ENCODE data around the gene KCTD7. TPM values are rescaled to one million over a fixed set of nuclear protein-coding genes. Genes with fewer than 3 reads are reported as not detected.

Gene KCTD7
- total and polyA plus RNA-seq, 2 of the 13 experiments (the other 11 are each of a cell fraction or from before 2014, with no cell fraction given), result 7.3 to 13.5 TPM

GRCh38 chr7:66681491-66682349 is 53.0 kb downstream of the KCTD7 start (continued):
- TF ChIP-seq PBX2 (CRISPR knock-in tag; IDR thresholded peaks at IDR 0.05), result no peak
- no peak for TF ChIP-seq FOXA1 (IDR thresholded peaks at IDR 0.05)
- TF ChIP-seq FOXA1 (CRISPR knock-in tag; IDR thresholded peaks at IDR 0.05), result 0 out of 2 replicates have a peak, but pooled peaks have one; percentile 2
- TF ChIP-seq ZNF552 (CRISPR knock-in tag; IDR thresholded peaks at IDR 0.05; ENCODE audit: borderline replicate concordance), result 0 out of 2 replicates have a peak, but pooled peaks have one; percentile 59
- no peak; the same call in 1 of the 2 replicates for TF ChIP-seq ZNF326 (CRISPR knock-in tag; IDR thresholded peaks at IDR 0.05; ENCODE audit: borderline replicate concordance)
- no peak for TF ChIP-seq ZNF644 (CRISPR knock-in tag; IDR thresholded peaks at IDR 0.05; ENCODE audit: low read depth)
- TF ChIP-seq SKIL (CRISPR knock-in tag; IDR thresholded peaks at IDR 0.05; ENCODE audit: borderline replicate concordance), result peak; percentile 68
- TF ChIP-seq ZNF784 (CRISPR knock-in tag; IDR thresholded peaks at IDR 0.05; ENCODE audit: borderline replicate concordance), result peak; percentile 25; the same call in 1 of the 2 replicates
- TF ChIP-seq ZMYM4 (CRISPR knock-in tag; IDR thresholded peaks at IDR 0.05), result peak; percentile 62
- TF ChIP-seq ERF (CRISPR knock-in tag; IDR thresholded peaks at IDR 0.05), result peak; percentile 63; the same call in 1 of the 2 replicates
- no peak for TF ChIP-seq CREBL2 (CRISPR knock-in tag; IDR thresholded peaks at IDR 0.05; ENCODE audit: borderline replicate concordance)
- TF ChIP-seq GLMP (CRISPR knock-in tag; IDR thresholded peaks at IDR 0.05; ENCODE audit: borderline replicate concordance), result no peak
- no peak for TF ChIP-seq MZF1 (CRISPR knock-in tag; IDR thresholded peaks at IDR 0.05; ENCODE audit: borderline replicate concordance)
- TF ChIP-seq GATAD2A (CRISPR knock-in tag; IDR thresholded peaks at IDR 0.05), result no peak
- TF ChIP-seq KLF13 (CRISPR knock-in tag; IDR thresholded peaks at IDR 0.05), result no peak
- 0 out of 2 replicates have a peak, but pooled peaks have one; percentile 11 for TF ChIP-seq ARHGAP35 (CRISPR knock-in tag; IDR thresholded peaks at IDR 0.05; ENCODE audit: borderline replicate concordance)
- no peak for TF ChIP-seq NR3C1 (CRISPR knock-in tag; IDR thresholded peaks at IDR 0.05)
- TF ChIP-seq KLF12 (CRISPR knock-in tag; IDR thresholded peaks at IDR 0.05; ENCODE audit: borderline replicate concordance), result peak; percentile 66; the same call in 1 of the 2 replicates
- peak; percentile 85; the same call in 1 of the 2 replicates for TF ChIP-seq NFIB (CRISPR knock-in tag; IDR thresholded peaks at IDR 0.05; ENCODE audit: borderline replicate concordance)
- TF ChIP-seq PHF5A (CRISPR knock-in tag; IDR thresholded peaks at IDR 0.05; ENCODE audit: low read depth, unreplicated experiment), result no peak
- no peak for TF ChIP-seq ZNF562 (CRISPR knock-in tag; IDR thresholded peaks at IDR 0.05; ENCODE audit: borderline replicate concordance)

All from HepG2 (cell line).